Parathyroid adenoma (tissue), 2 donors: Measurements from ENCODE around the gene COMMD4.

Source experiments
- H2AFZ ChIP-seq: fragments of 300-600 bp; sonication (generic); one replicate; pipeline ENCODE4 v1.7.0; 2017; ENCODE audit warnings: antibody characterized with exemption, mild to moderate bottlenecking
- H3K27ac ChIP-seq: fragments of 300-600 bp; sonication (generic); one replicate; pipeline ENCODE4 v1.7.0; 2017
- H3K27me3 ChIP-seq: fragments of 300-600 bp; sonication (generic); one replicate; pipeline ENCODE4 v1.7.0; 2017; ENCODE audit warnings: low read length; ENCODE audit not compliant: control insufficient read depth, insufficient read depth
- H3K36me3 ChIP-seq: fragments of 300-600 bp; sonication (generic); one replicate; pipeline ENCODE4 v1.7.0; 2017; ENCODE audit warnings: low read length; ENCODE audit not compliant: control insufficient read depth, insufficient read depth
- H3K4me1 ChIP-seq: fragments of 300-600 bp; sonication (generic); one replicate; pipeline ENCODE4 v1.7.0; 2017; ENCODE audit warnings: control low read depth
- H3K4me2 ChIP-seq: fragments of 300-600 bp; sonication (generic); one replicate; pipeline ENCODE4 v1.7.0; 2017; ENCODE audit warnings: low read length
- H3K4me3 ChIP-seq: fragments of 300-600 bp; sonication (generic); one replicate; pipeline ENCODE4 v1.7.0; 2017; ENCODE audit warnings: low read depth, low read length
- H3K79me2 ChIP-seq: fragments of 300-600 bp; sonication (generic); one replicate; pipeline ENCODE4 v1.7.0; 2017; ENCODE audit warnings: control low read depth
- H3K9ac ChIP-seq: fragments of 300-600 bp; sonication (generic); one replicate; pipeline ENCODE4 v1.7.0; 2017; ENCODE audit warnings: mild to moderate bottlenecking
- H3K9me3 ChIP-seq: fragments of 300-600 bp; sonication (generic); one replicate; pipeline ENCODE4 v1.7.0; 2017; ENCODE audit warnings: low read length; ENCODE audit not compliant: control insufficient read depth
- CTCF ChIP-seq: fragments of 300-600 bp; sonication (generic); IDR thresholded peaks from one replicate; pipeline ENCODE4 v1.7.0; 2017; ENCODE audit warnings: antibody characterized with exemption, mild to moderate bottlenecking
- donor health status: primary hyperparathyroidism.

The COMMD4 gene

DNA sequence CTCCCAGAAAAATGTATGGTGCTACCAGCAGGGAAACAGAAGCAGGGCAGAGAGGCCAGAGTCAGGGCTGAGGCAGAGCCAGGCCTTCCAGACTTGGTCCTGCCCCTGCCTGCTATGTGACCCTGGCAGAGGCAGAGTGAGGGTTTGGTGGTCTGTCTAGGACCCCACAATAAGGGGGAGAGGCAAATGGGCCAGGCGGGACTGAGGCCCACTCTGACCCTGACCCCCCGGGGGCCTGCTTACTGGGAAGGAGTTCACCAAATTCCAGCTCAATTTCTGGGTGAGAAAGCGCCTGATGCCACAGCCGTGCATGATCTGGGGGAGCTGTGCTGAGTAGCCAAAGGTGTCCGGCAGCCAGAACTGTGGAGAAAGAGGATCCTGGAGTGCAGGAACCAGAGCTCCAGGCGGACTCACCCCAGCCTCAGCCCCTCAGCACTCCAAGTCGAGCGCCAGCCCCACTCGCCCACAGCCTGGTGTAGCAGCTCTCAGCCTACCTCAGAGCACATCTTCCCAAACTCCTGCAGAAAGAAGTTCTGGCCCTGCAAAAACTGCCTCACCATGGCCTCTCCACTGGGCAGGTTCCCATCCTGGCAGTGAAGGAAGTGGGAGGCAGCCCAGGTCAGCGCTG, 25.6 kb downstream of the COMMD4 start:
- Histone ChIP-seq H3K9ac (no peak overlapping the region), H3K9me3 (no peaks in the 10 kb centered on the region), H3K4me3 (no peak overlapping the region), H2AFZ (no peak overlapping the region), H3K79me2 (no peaks in the 10 kb centered on the region), H3K4me1 (no peaks in the 10 kb centered on the region), H3K4me2 (no peak overlapping the region), H3K27me3 (no peaks in the 10 kb centered on the region), H3K36me3 (no peaks in the 10 kb centered on the region), H3K27ac (no peak overlapping the region)
- no peak for TF ChIP-seq CTCF

DNA sequence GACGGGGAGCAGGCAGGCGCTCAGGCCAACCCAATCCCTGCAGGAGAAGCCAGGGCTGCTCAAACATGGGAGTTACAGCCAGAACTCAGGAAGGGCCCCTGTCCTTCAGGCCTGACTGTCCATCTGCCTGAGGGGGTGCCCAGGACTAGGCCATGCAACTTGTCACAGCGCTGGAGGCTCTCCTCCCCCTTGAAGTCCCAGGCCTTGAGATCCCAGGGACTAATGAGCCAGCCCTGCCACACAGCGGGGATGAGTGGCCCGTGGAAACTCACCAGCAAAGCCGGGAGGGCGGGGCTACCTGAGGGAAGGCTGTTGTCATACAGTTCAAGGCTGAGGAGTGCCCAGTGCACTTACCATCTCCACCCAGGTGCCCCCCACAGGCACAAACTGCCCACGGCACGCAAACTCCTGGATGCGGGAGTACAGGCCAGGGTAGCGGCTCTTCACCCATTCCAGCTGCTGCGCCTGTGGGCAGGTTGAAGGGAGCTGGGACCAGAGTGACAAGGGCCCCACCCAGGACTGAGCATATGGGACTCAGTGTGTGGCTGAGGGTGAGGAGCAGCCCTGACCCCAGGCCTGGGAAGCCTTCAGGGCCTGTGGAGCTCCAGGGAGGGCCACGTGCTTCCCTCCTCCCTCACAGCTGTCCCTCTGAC, 26.3 kb downstream of the COMMD4 start:
- H3K27me3 ChIP-seq, result no peaks in the 10 kb centered on the region

DNA sequence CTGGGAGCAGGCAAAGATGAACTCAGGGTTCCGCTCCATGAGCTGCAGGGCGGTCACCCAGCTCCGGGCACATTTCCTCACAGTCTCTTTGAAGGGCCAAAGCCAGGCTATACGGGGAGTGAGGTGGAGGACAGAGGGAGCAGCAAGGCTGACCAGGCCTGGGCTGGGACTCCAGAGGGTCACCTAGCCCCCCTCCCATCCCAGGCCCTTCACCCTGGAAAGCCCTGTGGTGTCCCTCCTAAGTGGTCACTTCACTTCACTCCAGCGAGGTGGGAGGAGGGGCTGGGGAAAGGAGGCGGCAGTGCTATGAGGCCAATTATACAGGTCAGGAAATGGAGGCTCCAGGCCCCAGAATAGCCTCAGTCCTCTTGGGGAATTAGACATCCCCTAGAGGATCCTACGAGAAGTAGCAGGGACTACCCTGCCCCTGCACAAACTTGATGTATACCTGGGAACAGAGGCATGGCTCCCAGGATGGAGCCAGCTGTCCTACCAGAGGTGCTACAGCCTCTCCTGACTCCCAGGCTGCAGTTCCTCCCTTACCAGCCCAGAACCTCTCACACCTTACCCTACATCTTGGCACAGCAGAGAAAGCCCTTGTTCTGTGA, 26.9 kb downstream of the COMMD4 start:
- Histone ChIP-seq H3K79me2 (no peaks in the 10 kb centered on the region), H3K27ac (no peak overlapping the region), H3K4me1 (no peaks in the 10 kb centered on the region), H3K9me3 (no peaks in the 10 kb centered on the region), H3K9ac (no peak overlapping the region), H3K4me3 (no peak overlapping the region), H3K36me3 (no peaks in the 10 kb centered on the region), H3K27me3 (no peaks in the 10 kb centered on the region), H2AFZ (no peak overlapping the region), H3K4me2 (no peak overlapping the region)
- TF ChIP-seq CTCF, result no peak

More for the DNA sequence above, 26.3 kb downstream of the COMMD4 start:
- Histone ChIP-seq H3K9me3 (no peaks in the 10 kb centered on the region), H3K36me3 (no peaks in the 10 kb centered on the region), H3K9ac (no peak overlapping the region), H3K4me1 (no peaks in the 10 kb centered on the region), H3K4me3 (no peak overlapping the region), H2AFZ (no peak overlapping the region), H3K4me2 (no peak overlapping the region), H3K79me2 (no peaks in the 10 kb centered on the region), H3K27ac (no peak overlapping the region)
- TF ChIP-seq CTCF, result no peak

DNA sequence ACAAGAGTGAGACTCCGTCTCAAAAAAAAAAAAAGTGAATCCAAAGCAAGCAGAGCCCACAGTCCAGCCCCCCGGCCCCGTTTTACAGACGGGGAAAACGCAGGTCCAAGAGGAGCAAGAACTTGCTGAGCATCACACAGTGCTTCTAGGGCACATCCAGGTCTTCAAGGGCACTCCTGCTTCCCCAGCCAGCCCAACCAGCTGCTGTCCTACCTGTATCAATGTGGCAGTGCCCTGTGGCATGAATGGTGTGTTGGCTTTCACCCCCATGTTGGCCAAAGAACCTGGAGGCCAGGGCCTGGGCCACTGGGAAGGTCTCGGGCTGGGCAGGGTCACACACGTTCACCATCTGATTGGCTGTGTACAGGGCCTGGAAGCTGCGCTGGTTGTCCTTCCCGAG, 27.9 kb downstream of the COMMD4 start:
- Histone ChIP-seq H3K27ac (no peak overlapping the region), H3K9ac (no peak overlapping the region), H3K27me3 (no peaks in the 10 kb centered on the region), H3K36me3 (no peaks in the 10 kb centered on the region), H3K4me2 (no peak overlapping the region), H3K4me1 (no peaks in the 10 kb centered on the region), H2AFZ (no peak overlapping the region), H3K79me2 (no peaks in the 10 kb centered on the region), H3K4me3 (no peak overlapping the region), H3K9me3 (no peaks in the 10 kb centered on the region)
- no peak for TF ChIP-seq CTCF
